Liver (tissue), 9 donors: ENCODE results near the gene YIPF3. TPM values are rescaled to one million over a fixed set of nuclear protein-coding genes. Genes with fewer than 3 reads are reported as not detected.

Source experiments
- DNase-seq: peaks from one replicate; pipeline ENCODE4 v3.0.0-alpha.2; 2017; ENCODE audit warnings: low spot score
- H3K27ac ChIP-seq, 2 donors: one replicate each; pipeline ENCODE4 v1.7.0; 2013; ENCODE audit warnings: inconsistent platforms in 2 of 2, low read length in 2 of 2, control low read depth in 1 of 2, low read depth in 1 of 2, mild to moderate bottlenecking in 1 of 2
- H3K27me3 ChIP-seq, 4 donors: one replicate each; pipeline versions ENCODE4 v1.6.1 to v1.7.0; 2013; ENCODE audit warnings: low read length in 3 of 4, inconsistent platforms in 1 of 4, mild to moderate bottlenecking in 1 of 4, moderate library complexity in 1 of 4; ENCODE audit not compliant: control insufficient read depth in 4 of 4, insufficient read depth in 4 of 4
- H3K36me3 ChIP-seq, 4 donors: one replicate each; pipeline versions ENCODE4 v1.6.1 to v1.7.0; 2013; ENCODE audit warnings: low read length in 3 of 4, mild to moderate bottlenecking in 3 of 4, low read depth in 1 of 4, moderate library complexity in 1 of 4; ENCODE audit not compliant: control insufficient read depth in 4 of 4, insufficient read depth in 3 of 4
- H3K4me1 ChIP-seq, 4 donors: one replicate each; pipeline versions ENCODE4 v1.6.1 to v1.7.0; 2013; ENCODE audit warnings: low read length in 3 of 4, mild to moderate bottlenecking in 3 of 4, moderate library complexity in 1 of 4; ENCODE audit not compliant: control insufficient read depth in 4 of 4, insufficient read depth in 4 of 4
- H3K4me3 ChIP-seq, 3 donors: one replicate each; pipeline versions ENCODE4 v1.6.1 to v1.7.0; 2013; ENCODE audit warnings: low read length in 3 of 3, control low read depth in 1 of 3, low read depth in 1 of 3, mild to moderate bottlenecking in 1 of 3
- H3K9ac ChIP-seq, 2 donors: one replicate each; pipeline ENCODE4 v1.7.0; 2013; ENCODE audit warnings: low read length in 2 of 2, mild to moderate bottlenecking in 2 of 2, moderate library complexity in 2 of 2, control low read depth in 1 of 2, low read depth in 1 of 2
- H3K9me3 ChIP-seq, 4 donors: one replicate each; pipeline versions ENCODE4 v1.6.1 to v1.7.0; 2013; ENCODE audit warnings: low read length in 3 of 4; ENCODE audit not compliant: control insufficient read depth in 4 of 4
- ATF3 ChIP-seq: IDR thresholded peaks from 2 replicates; pipeline ENCODE4 v1.6.1; 2016; ENCODE audit warnings: antibody characterized with exemption
- CTCF ChIP-seq: fragments of 150-350 bp; IDR thresholded peaks from 2 replicates; pipeline ENCODE4 v1.5.1; 2017; ENCODE audit warnings: improper control_type of control experiment, low read depth, low read length; ENCODE audit not compliant: missing input control
- FOXA1 ChIP-seq: IDR thresholded peaks from 2 replicates; pipeline ENCODE4 v1.6.1; 2016; ENCODE audit warnings: antibody characterized with exemption
- FOXA2 ChIP-seq: IDR thresholded peaks from 2 replicates; pipeline ENCODE4 v1.6.1; 2016; ENCODE audit warnings: antibody characterized with exemption
- GABPA ChIP-seq, 2 donors: IDR thresholded peaks in 1 of 2; conservative IDR thresholded peaks in 1 of 2; 2 replicates each; pipeline ENCODE4 v1.6.1; 2016; ENCODE audit warnings: antibody characterized with exemption in 2 of 2, mild to moderate bottlenecking in 1 of 2, moderate library complexity in 1 of 2
- HNF4A ChIP-seq, 2 donors: conservative IDR thresholded peaks; 2 replicates each; pipeline ENCODE4 v1.6.1; 2016; ENCODE audit warnings: antibody characterized with exemption in 2 of 2, mild to moderate bottlenecking in 2 of 2
- HNF4G ChIP-seq: IDR thresholded peaks from 2 replicates; pipeline ENCODE4 v1.6.1; 2016; ENCODE audit warnings: antibody characterized with exemption
- JUND ChIP-seq, 2 donors: IDR thresholded peaks; 2 replicates each; pipeline ENCODE4 v1.6.1; 2016; ENCODE audit warnings: antibody characterized with exemption in 2 of 2
- MAX ChIP-seq: IDR thresholded peaks from 2 replicates; pipeline ENCODE4 v1.6.1; 2016; ENCODE audit warnings: antibody characterized with exemption
- NR2F2 ChIP-seq: IDR thresholded peaks from 2 replicates; pipeline ENCODE4 v1.6.1; 2016; ENCODE audit warnings: antibody characterized with exemption
- RAD21 ChIP-seq, 2 donors: IDR thresholded peaks; 2 replicates each; pipeline ENCODE4 v1.6.1; 2016; ENCODE audit warnings: antibody characterized with exemption in 2 of 2, mild to moderate bottlenecking in 2 of 2
- REST ChIP-seq: IDR thresholded peaks from 2 replicates; pipeline ENCODE4 v1.6.1; 2016; ENCODE audit warnings: antibody characterized with exemption, mild to moderate bottlenecking
- RXRA ChIP-seq, 2 donors: IDR thresholded peaks; 2 replicates each; pipeline ENCODE4 v1.6.1; 2017 to 2018; ENCODE audit warnings: antibody characterized with exemption in 2 of 2, mild to moderate bottlenecking in 1 of 2
- SP1 ChIP-seq: IDR thresholded peaks from 2 replicates; pipeline ENCODE4 v1.6.1; 2018; ENCODE audit warnings: antibody characterized with exemption, mild to moderate bottlenecking
- TAF1 ChIP-seq: conservative IDR thresholded peaks from 2 replicates; pipeline ENCODE4 v1.6.1; 2016; ENCODE audit warnings: antibody characterized with exemption, mild to moderate bottlenecking
- YY1 ChIP-seq: IDR thresholded peaks from 2 replicates; pipeline ENCODE4 v1.6.1; 2016; ENCODE audit warnings: antibody characterized with exemption, mild to moderate bottlenecking
- ZBTB33 ChIP-seq: IDR thresholded peaks from 2 replicates; pipeline ENCODE4 v1.6.1; 2016; ENCODE audit warnings: antibody characterized with exemption
- WGBS: extraction: QIAGEN DNeasy Blood & Tissue Kit; methylation state at CpG from one replicate; pipeline ENCODE4 v1.1.7; 2013; 5-methylcytosine and 5-hydroxymethylcytosine counted together
- polyA plus RNA-seq, 2 donors: library from polyadenylated mRNA; stranded (reverse) in 1 of 2; unstranded in 1 of 2; fragments of 200-250 nt in 1 of 2; fragments of >200 nt in 1 of 2; fragmentation: Nextera tagmentation in 1 of 2; extraction: Ambion mirVana in 1 of 2; gene quantifications; one replicate each; pipeline versions ENCODE4 v1.2.1 to v1.2.3, GENCODE V29; 2013 to 2015
- total RNA-seq, 2 donors: library from RNA; depleted of rRNA; stranded (reverse); fragments of >200 nt; gene quantifications; one replicate each; pipeline ENCODE4 v1.2.3, GENCODE V29; 2014
- donor health status: healthy.
- donor health status: healthy.
- donor health status: healthy.
- donor health status: healthy.
- donor health status: healthy.

Gene YIPF3
- total and polyA plus RNA-seq, 4 donors: 43.8 to 91.9 (median 61.6) TPM

- no peaks in the 10 kb centered on the region for H3K27me3 ChIP-seq
- peaks cover 15 to 47% (median 36%) of the 10 kb centered on the region in 4 donors for H3K4me1 ChIP-seq
- no peaks in the 10 kb centered on the region for H3K9me3 ChIP-seq
- TF ChIP-seq FOXA2 (no peak), ATF3 (no peak), YY1 (no peak)
- 93% methylated on average over 6 of the region's 6 CpGs for WGBS
- no peak for DNase-seq
- no peak overlapping the region for H3K9ac ChIP-seq
- no peak overlapping the region for H3K4me3 ChIP-seq
- peaks cover 0 to 5% (median 0%) of the 10 kb centered on the region in 4 donors for H3K36me3 ChIP-seq
- H3K27ac ChIP-seq: peak overlapping the region in 1 of 2 donors; percentile 62
Observed at GRCh38 chr6:43494321-43494720, 22.4 kb downstream of the YIPF3 start.

- Histone ChIP-seq H3K27me3 (no peaks in the 10 kb centered on the region), H3K27ac (peak overlapping the region in 1 of 2 donors; percentile 62), H3K9me3 (no peaks in the 10 kb centered on the region), H3K4me3 (no peak overlapping the region), H3K4me1 (peaks cover 10 to 42% (median 32%) of the 10 kb centered on the region in 4 donors), H3K9ac (no peak overlapping the region), H3K36me3 (peaks cover 0 to 3% (median 0%) of the 10 kb centered on the region in 4 donors)
- DNase-seq: no peak
- TF ChIP-seq ATF3 (no peak), RAD21 (IDR thresholded peaks at IDR 0.05) (no peak), RXRA (IDR thresholded peaks at IDR 0.05) (peak; percentile 34 to 69), FOXA1 (no peak), HNF4A (conservative IDR thresholded peaks at IDR 0.05) (peak; percentile 93 to 95), HNF4G (peak; percentile 64), NR2F2 (no peak), SP1 (peak; percentile 85), CTCF (no peak), FOXA2 (no peak), REST (no peak), GABPA (IDR thresholded peaks at IDR 0.05 in 1 of 2, conservative IDR thresholded peaks at IDR 0.05 in 1 of 2) (no peak), ZBTB33 (no peak), MAX (peak; percentile 38), TAF1 (no peak), YY1 (peak; percentile 54), JUND (IDR thresholded peaks at IDR 0.05) (no peak)
- WGBS: 56% methylated on average over 7 of the region's 7 CpGs
Observed at GRCh38 chr6:43493833-43494232, 22.9 kb downstream of the YIPF3 start.
